HCT116 (cell line): ENCODE data around the gene POLN. TPM values are rescaled to one million over a fixed set of nuclear protein-coding genes. Genes with fewer than 3 reads are reported as not detected.

ENCODE experiments used
- ATAC-seq: fragments of 200-7000 bp; cut with Tn5 transposase; 2 replicates; pipeline ENCODE4 v1.9.1; 2020; ENCODE audit warnings: mild to moderate bottlenecking, moderate library complexity
- BruUV-seq: library from RNA; stranded (reverse); fragments of 400-500 nt; replicated peaks from 2 replicates; lab custom pipeline; 2021; lab: Mats Ljungman, UMichigan
- CTCF ChIA-PET: fragments of 300-600 bp; sonication (Branson Sonifier 250); formaldehyde crosslinking; loops from one replicate; lab custom pipeline; 2021; ENCODE audit warnings: antibody characterized with exemption; lab: Charles Lee
- POLR2A ChIA-PET: fragments of 300-600, 350-600 bp; sonication (Branson Sonifier 250); formaldehyde crosslinking; loops from one replicate; lab custom pipeline; 2021; ENCODE audit warnings: antibody characterized with exemption; lab: Charles Lee
- RAD21 ChIA-PET, 2 experiments: fragments of 300-600 bp; sonication (Branson Sonifier 250); formaldehyde crosslinking; loops; one replicate each; lab custom pipeline; 2023; ENCODE audit warnings: low total read pairs in 2 of 2; ENCODE audit not compliant: uncharacterized antibody in 2 of 2, unreplicated experiment in 2 of 2, low non-redundant PET in 1 of 2; lab: Charles Lee
- DNase-seq: peaks from one replicate; pipeline ENCODE4 v3.0.0-alpha.2; 2010; ENCODE audit warnings: low read depth, low spot score
- H2AFZ ChIP-seq: fragments of 200-600 bp; shearing (Covaris generic), sonication (generic); 2 replicates; pipeline ENCODE4 v1.6.1; 2017; ENCODE audit warnings: low read depth, mixed run types, mixed read lengths, antibody characterized with exemption, low read length; ENCODE audit not compliant: poor library complexity, severe bottlenecking
- H3K27ac ChIP-seq: 2 replicates; pipeline ENCODE4 v1.5.1; 2012; ENCODE audit warnings: low read depth, low read length
- H3K27me3 ChIP-seq: fragments of 200-600 bp; sonication (generic); 2 replicates; pipeline ENCODE4 v1.6.1; 2016; ENCODE audit warnings: mixed run types, low read length, mixed read lengths; ENCODE audit not compliant: insufficient read depth
- H3K36me3 ChIP-seq, 2 experiments: fragments of 200-500 bp in 1 of 2; fragments of 200-600 bp in 1 of 2; sonication (Bioruptor generic) in 1 of 2; sonication (generic) in 1 of 2; 2 replicates each; pipeline versions ENCODE4 v1.5.1 to v1.6.1; 2014 to 2016; ENCODE audit warnings: low read length in 2 of 2, inconsistent platforms in 1 of 2, mixed read lengths in 1 of 2, mixed run types in 1 of 2; ENCODE audit not compliant: insufficient read depth in 2 of 2, control insufficient read depth in 1 of 2
- H3K4me1 ChIP-seq, 2 experiments: fragments of 200-600 bp in 1 of 2; sonication (generic) in 1 of 2; 2 replicates each; pipeline versions ENCODE4 v1.5.1 to v1.6.1; 2012 to 2017; ENCODE audit warnings: low read length in 2 of 2, inconsistent platforms in 1 of 2, mild to moderate bottlenecking in 1 of 2, mixed read lengths in 1 of 2, mixed run types in 1 of 2, moderate library complexity in 1 of 2; ENCODE audit not compliant: insufficient read depth in 2 of 2, control insufficient read depth in 1 of 2
- H3K4me2 ChIP-seq: fragments of 200-600 bp; sonication (generic); 2 replicates; pipeline ENCODE4 v1.6.1; 2017; ENCODE audit warnings: mixed run types, low read length, mixed read lengths
- H3K4me3 ChIP-seq, 2 experiments: fragments of 200-600 bp in 1 of 2; sonication (generic) in 1 of 2; replicated peaks in 1 of 2; 2 replicates each; pipeline ENCODE4 v1.5.1; 2011 to 2016; ENCODE audit warnings: low read length in 2 of 2, control low read depth in 1 of 2, low read depth in 1 of 2, mild to moderate bottlenecking in 1 of 2, mixed read lengths in 1 of 2, mixed run types in 1 of 2
- H3K79me2 ChIP-seq: fragments of 200-600 bp; sonication (generic); 2 replicates; pipeline ENCODE4 v1.6.1; 2017; ENCODE audit warnings: mild to moderate bottlenecking, mixed run types, low read length, moderate library complexity, mixed read lengths; ENCODE audit not compliant: insufficient read depth
- H3K9ac ChIP-seq: fragments of 200-600 bp; sonication (generic); 2 replicates; pipeline ENCODE4 v1.6.1; 2016; ENCODE audit warnings: low read length, mixed read lengths
- H3K9me2 ChIP-seq: fragments of 200-600 bp; sonication (generic), shearing (Covaris generic); 2 replicates; pipeline ENCODE4 v1.6.1; 2017; ENCODE audit warnings: mixed run types, mild to moderate bottlenecking, moderate library complexity; ENCODE audit not compliant: insufficient read depth
- H3K9me3 ChIP-seq, 2 experiments: fragments of 200-500 bp in 1 of 2; fragments of 200-600 bp in 1 of 2; sonication (Bioruptor generic) in 1 of 2; sonication (generic) in 1 of 2; 2 replicates each; pipeline ENCODE4 v1.6.1; 2014 to 2017; ENCODE audit warnings: low read length in 2 of 2, mixed read lengths in 2 of 2, inconsistent platforms in 1 of 2, low read depth in 1 of 2, mild to moderate bottlenecking in 1 of 2, mixed run types in 1 of 2, moderate library complexity in 1 of 2; ENCODE audit not compliant: control insufficient read depth in 1 of 2, insufficient read depth in 1 of 2
- H4K20me1 ChIP-seq: fragments of 200-600 bp; sonication (generic), shearing (Covaris generic); 2 replicates; pipeline ENCODE4 v1.6.1; 2017; ENCODE audit warnings: mixed run types, mild to moderate bottlenecking, moderate library complexity; ENCODE audit not compliant: insufficient read depth
- CBX3 ChIP-seq: IDR thresholded peaks from 2 replicates; pipeline ENCODE4 v1.6.1; 2012; ENCODE audit warnings: low read depth
- CEBPB ChIP-seq: IDR thresholded peaks from 2 replicates; pipeline ENCODE4 v1.6.1; 2012; ENCODE audit warnings: low read depth
- ELF1 ChIP-seq: IDR thresholded peaks from 2 replicates; pipeline ENCODE4 v1.6.1; 2012; ENCODE audit warnings: low read depth, borderline replicate concordance
- EZH2 ChIP-seq: fragments of 200-600 bp; sonication (generic); IDR thresholded peaks from 2 replicates; pipeline ENCODE4 v1.6.1; 2017; ENCODE audit warnings: antibody characterized with exemption, mixed run types
- FOSL1 ChIP-seq: IDR thresholded peaks from 2 replicates; pipeline ENCODE4 v1.6.1; 2012; ENCODE audit warnings: low read depth
- JUND ChIP-seq: IDR thresholded peaks from 2 replicates; pipeline ENCODE4 v1.6.1; 2012
- MAX ChIP-seq: IDR thresholded peaks from 2 replicates; pipeline ENCODE4 v1.6.1; 2012
- YY1 ChIP-seq: IDR thresholded peaks from 2 replicates; pipeline ENCODE4 v1.6.1; 2011; ENCODE audit warnings: low read length, low read depth, moderate library complexity, mild to moderate bottlenecking; ENCODE audit not compliant: insufficient replicate concordance; ENCODE audit errors: extremely low read depth
- ZBTB33 ChIP-seq: IDR thresholded peaks from 2 replicates; pipeline ENCODE4 v1.6.1; 2011; ENCODE audit warnings: mild to moderate bottlenecking, low read length, moderate library complexity; ENCODE audit not compliant: insufficient replicate concordance; ENCODE audit errors: extremely low read depth
- intact Hi-C: fragments of 100-400 bp; cut with micrococcal nuclease; formaldehyde crosslinking; loops from 2 replicates; pipeline ENCODE4 v1.10.0; 2022
- total RNA-seq: library from RNA; stranded (reverse); gene quantifications from one replicate; pipeline ENCODE4 v1.2.1, GENCODE V29; 2021; ENCODE audit not compliant: unreplicated experiment

The POLN gene
- total RNA-seq, 1 experiment from 2014 or later = 3.1 TPM

GRCh38 chr4:2103127-2103842 lies 138.6 kb downstream of the POLN start:
- Histone ChIP-seq H3K36me3 (no peaks in the 10 kb centered on the region), H2AFZ (no peak overlapping the region)
- BruUV-seq = no TSS peak
- TF ChIP-seq MAX (no peak), YY1 (no peak), ZBTB33 (no peak), JUND (no peak), ELF1 (no peak), FOSL1 (no peak), CBX3 (no peak), CEBPB (no peak), EZH2 (no peak)
- TF ChIP-seq, all 23 proteins: peak for 0
- RAD21 ChIA-PET = no interaction called here
- ATAC-seq = no peak
- H3K79me2 ChIP-seq = no peaks in the 10 kb centered on the region
- H3K9me3 ChIP-seq = peaks cover 7 to 13% of the 10 kb centered on the region in 2 experiments; a peak in 3 of 4 replicates
- no peak for DNase-seq
- no peaks in the 10 kb centered on the region for H4K20me1 ChIP-seq
- H3K27me3 ChIP-seq = no peaks in the 10 kb centered on the region
- H3K4me3 ChIP-seq = no peak overlapping the region
- intact Hi-C loops = no loop called here
- H3K4me2 ChIP-seq = no peak overlapping the region
- CTCF ChIA-PET = no interaction called here
- H3K9me2 ChIP-seq = no peaks in the 10 kb centered on the region
- no peak overlapping the region for H3K27ac ChIP-seq
- H3K4me1 ChIP-seq = no peaks in the 10 kb centered on the region
- POLR2A ChIA-PET = no interaction called here
- H3K9ac ChIP-seq = no peak overlapping the region
